Measurements from ENCODE around the gene PIGH.

PIGH gene

GRCh38 chr14:67567654-67568053 lies 32.4 kb downstream of the PIGH start:
- TF ChIP-seq CTCF (conservative IDR thresholded peaks at IDR 0.05) = no peak
- H3K27ac ChIP-seq = 0 out of 2 replicates have a peak overlapping the region, but pooled peaks have one; percentile 3

- H3K27ac ChIP-seq = no peak overlapping the region
- TF ChIP-seq CTCF (conservative IDR thresholded peaks at IDR 0.05) = no peak
Measured at GRCh38 chr14:67566908-67567307, 33.2 kb downstream of the PIGH start.

- TF ChIP-seq CTCF (conservative IDR thresholded peaks at IDR 0.05) = no peak
- H3K27ac ChIP-seq = no peak overlapping the region
Measured at GRCh38 chr14:67564236-67564635, 35.8 kb downstream of the PIGH start.

GRCh38 chr14:67562776-67563150 lies 37.3 kb downstream of the PIGH start:
- no peak overlapping the region for H3K27ac ChIP-seq
- TF ChIP-seq CTCF (conservative IDR thresholded peaks at IDR 0.05) = no peak

GRCh38 chr14:67562025-67562775 lies 37.9 kb downstream of the PIGH start:
- no peak overlapping the region for H3K27ac ChIP-seq
- TF ChIP-seq CTCF (conservative IDR thresholded peaks at IDR 0.05) = no peak

- no peak overlapping the region for H3K27ac ChIP-seq
- TF ChIP-seq CTCF (conservative IDR thresholded peaks at IDR 0.05) = no peak
Measured at GRCh38 chr14:67559639-67560038, 40.4 kb downstream of the PIGH start.

- H3K27ac ChIP-seq = no peak overlapping the region
Measured at GRCh38 chr14:67557656-67558055, 42.4 kb downstream of the PIGH start.

More at GRCh38 chr14:67557656-67558055, 42.4 kb downstream of the PIGH start:
- no peak for TF ChIP-seq CTCF (conservative IDR thresholded peaks at IDR 0.05)

Data from VCaP (cell line).